ENCODE results near the gene CAPN3. TPM values are rescaled to one million over a fixed set of nuclear protein-coding genes. Genes with fewer than 3 reads are reported as not detected.

CAPN3 gene
- total and polyA plus RNA-seq, 2 donors (not counting 3 experiments of a cell fraction or from before 2014, with no cell fraction given): 2.2 to 3.7 TPM

DNA sequence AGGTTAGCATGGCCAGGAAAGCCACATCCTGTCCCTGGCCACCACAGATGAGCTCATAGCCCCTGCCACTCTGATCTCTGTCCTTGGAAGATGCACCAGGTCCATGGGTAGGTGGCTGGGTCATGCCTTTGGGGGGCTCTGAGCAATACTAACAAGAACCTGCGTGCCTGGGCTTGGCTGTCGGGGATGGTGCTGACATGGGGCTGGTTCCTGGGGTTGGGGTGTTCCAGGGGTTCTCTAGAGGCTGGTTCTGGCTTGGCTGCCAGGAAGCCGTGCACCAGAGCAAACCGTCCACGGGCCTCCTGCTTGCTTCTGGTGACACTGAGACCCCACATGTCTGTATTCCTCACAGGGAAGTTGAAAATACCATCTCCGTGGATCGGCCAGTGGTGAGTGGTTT lies 44.1 kb downstream of the CAPN3 start:
- FAIRE-seq: no peak
- POLR2A ChIA-PET: no interaction called here
- no peaks in the 10 kb centered on the region for H3K36me3 ChIP-seq (ENCODE audit: control insufficient read depth in 2 of 2, extremely low read depth in 1 of 2, insufficient read depth in 2 of 2, low read length in 2 of 2)
- no peak overlapping the region for H3K4me3 ChIP-seq (replicated peaks in 1 of 3; ENCODE audit: insufficient read depth in 1 of 3, low read depth in 1 of 3, low read length in 3 of 3)
- H3K27me3 ChIP-seq (ENCODE audit: control insufficient read depth in 2 of 2, insufficient read depth in 2 of 2, low read length in 2 of 2): no peaks in the 10 kb centered on the region
- TF ChIP-seq, protein P1, sequence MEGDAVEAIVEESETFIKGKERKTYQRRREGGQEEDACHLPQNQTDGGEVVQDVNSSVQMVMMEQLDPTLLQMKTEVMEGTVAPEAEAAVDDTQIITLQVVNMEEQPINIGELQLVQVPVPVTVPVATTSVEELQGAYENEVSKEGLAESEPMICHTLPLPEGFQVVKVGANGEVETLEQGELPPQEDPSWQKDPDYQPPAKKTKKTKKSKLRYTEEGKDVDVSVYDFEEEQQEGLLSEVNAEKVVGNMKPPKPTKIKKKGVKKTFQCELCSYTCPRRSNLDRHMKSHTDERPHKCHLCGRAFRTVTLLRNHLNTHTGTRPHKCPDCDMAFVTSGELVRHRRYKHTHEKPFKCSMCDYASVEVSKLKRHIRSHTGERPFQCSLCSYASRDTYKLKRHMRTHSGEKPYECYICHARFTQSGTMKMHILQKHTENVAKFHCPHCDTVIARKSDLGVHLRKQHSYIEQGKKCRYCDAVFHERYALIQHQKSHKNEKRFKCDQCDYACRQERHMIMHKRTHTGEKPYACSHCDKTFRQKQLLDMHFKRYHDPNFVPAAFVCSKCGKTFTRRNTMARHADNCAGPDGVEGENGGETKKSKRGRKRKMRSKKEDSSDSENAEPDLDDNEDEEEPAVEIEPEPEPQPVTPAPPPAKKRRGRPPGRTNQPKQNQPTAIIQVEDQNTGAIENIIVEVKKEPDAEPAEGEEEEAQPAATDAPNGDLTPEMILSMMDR (IDR thresholded peaks at IDR 0.05; ENCODE audit: extremely low read depth in 1 of 2, insufficient read depth in 1 of 2, low read depth in 1 of 2, low read length in 2 of 2): no peak
- TF ChIP-seq MYC (IDR thresholded peaks at IDR 0.05; ENCODE audit: low read depth, low read length) (no peak), GATA2 (IDR thresholded peaks at IDR 0.05; ENCODE audit: insufficient read depth, insufficient read length, low read depth, low read length) (no peak), JUN (IDR thresholded peaks at IDR 0.05; ENCODE audit: borderline replicate concordance, insufficient read depth, insufficient read length, low read depth) (no peak), POLR2AphosphoS5 (IDR thresholded peaks at IDR 0.05; ENCODE audit: insufficient read depth, low read depth, low read length) (no peak), FOS (IDR thresholded peaks at IDR 0.05; ENCODE audit: borderline replicate concordance, insufficient read depth, low read length) (no peak), POLR2A (IDR thresholded peaks at IDR 0.05; ENCODE audit: low read depth, low read length) (no peak), EZH2 (IDR thresholded peaks at IDR 0.05; ENCODE audit: borderline replicate concordance, low read depth, low read length, severe bottlenecking) (no peak)
- TF ChIP-seq, protein P2, sequence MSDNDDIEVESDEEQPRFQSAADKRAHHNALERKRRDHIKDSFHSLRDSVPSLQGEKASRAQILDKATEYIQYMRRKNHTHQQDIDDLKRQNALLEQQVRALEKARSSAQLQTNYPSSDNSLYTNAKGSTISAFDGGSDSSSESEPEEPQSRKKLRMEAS (IDR thresholded peaks at IDR 0.05; ENCODE audit: insufficient read depth, insufficient read length): no peak
- no peaks in the 10 kb centered on the region for H4K20me1 ChIP-seq (replicated peaks; ENCODE audit: control insufficient read depth, extremely low read depth, insufficient read depth, low read length)
- H3K4me1 ChIP-seq (ENCODE audit: control insufficient read depth, extremely low read depth, insufficient read depth, low read length): peaks cover 9% of the 10 kb centered on the region
- dilution Hi-C loops (cut with MboI; ENCODE audit: extremely low pct_ligation_motif_present, low sequenced_read_pairs): no loop called here
- no peak overlapping the region for H3K9ac ChIP-seq (replicated peaks; ENCODE audit: extremely low read depth, insufficient read depth, low read length)
- H3K27ac ChIP-seq (ENCODE audit: insufficient read depth, low read depth, low read length): no peak overlapping the region
- CTCF ChIA-PET: interaction anchor here (1.3 kb wide), 1 partner anchor 9 kb away, joined by 4 read pairs; no protein-coding TSS in a partner anchor
- no TSS peak for BruUV-seq (replicated peaks)
- H3K9me3 ChIP-seq (replicated peaks; ENCODE audit: control insufficient read depth, insufficient read depth, low read length): no peaks in the 10 kb centered on the region
- no peak overlapping the region for H3K4me2 ChIP-seq (ENCODE audit: insufficient read depth, low read length)
- H3K79me2 ChIP-seq (ENCODE audit: control insufficient read depth, insufficient read depth, low read length): no peaks in the 10 kb centered on the region
- intact Hi-C loops (cut with micrococcal nuclease): no loop called here
- no peak for DNase-seq (ENCODE audit: low read depth, low spot score)
- no peaks in the 10 kb centered on the region for H3K9me1 ChIP-seq (replicated peaks; ENCODE audit: control insufficient read depth, extremely low read depth, insufficient read depth, low read length)
- H2AFZ ChIP-seq (ENCODE audit: low read depth, low read length): no peak overlapping the region

Data from endothelial cell of umbilical vein (primary cell).